ENCODE data around the gene ODC1. TPM values are rescaled to one million over a fixed set of nuclear protein-coding genes. Genes with fewer than 3 reads are reported as not detected.

Gene ODC1
- total and polyA plus RNA-seq, 2 donors (not counting 3 experiments of a cell fraction or from before 2014, with no cell fraction given), result 109 to 132 TPM

DNA sequence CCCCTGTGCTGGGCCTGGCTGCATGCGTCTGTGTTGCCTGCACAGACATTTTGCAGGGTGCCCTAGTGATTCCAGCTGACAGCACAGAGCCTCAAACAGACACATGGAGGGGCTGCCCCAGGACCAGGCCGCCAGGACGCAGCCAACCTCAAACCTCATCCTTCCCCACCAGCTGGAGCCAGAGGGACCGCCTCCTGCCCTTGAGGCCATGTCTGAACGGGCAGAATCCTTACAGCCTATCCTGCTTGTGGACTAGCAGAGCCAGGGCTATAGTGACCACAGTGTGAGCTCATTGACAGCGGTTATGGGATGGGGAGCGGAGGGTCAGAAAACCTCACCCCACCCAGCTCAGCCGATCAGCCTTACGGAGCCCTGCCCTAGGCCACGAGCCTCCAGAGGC lies 22.4 kb downstream of the ODC1 start:
- intact Hi-C loops (cut with micrococcal nuclease), result no loop called here
- POLR2A ChIA-PET, result no interaction called here
- Histone ChIP-seq H3K4me3 (replicated peaks in 1 of 3; ENCODE audit: insufficient read depth in 1 of 3, low read depth in 1 of 3, low read length in 3 of 3) (no peak overlapping the region), H3K27me3 (ENCODE audit: control insufficient read depth in 2 of 2, insufficient read depth in 2 of 2, low read length in 2 of 2) (no peaks in the 10 kb centered on the region), H4K20me1 (replicated peaks; ENCODE audit: control insufficient read depth, extremely low read depth, insufficient read depth, low read length) (no peaks in the 10 kb centered on the region), H3K9ac (replicated peaks; ENCODE audit: extremely low read depth, insufficient read depth, low read length) (no peak overlapping the region), H3K36me3 (ENCODE audit: control insufficient read depth in 2 of 2, extremely low read depth in 1 of 2, insufficient read depth in 2 of 2, low read length in 2 of 2) (peaks cover 0 to 9% of the 10 kb centered on the region in 2 experiments), H3K4me1 (ENCODE audit: control insufficient read depth, extremely low read depth, insufficient read depth, low read length) (no peaks in the 10 kb centered on the region), H2AFZ (ENCODE audit: low read depth, low read length) (no peak overlapping the region), H3K27ac (ENCODE audit: insufficient read depth, low read depth, low read length) (no peak overlapping the region), H3K9me3 (replicated peaks; ENCODE audit: control insufficient read depth, insufficient read depth, low read length) (no peaks in the 10 kb centered on the region), H3K79me2 (ENCODE audit: control insufficient read depth, insufficient read depth, low read length) (no peaks in the 10 kb centered on the region), H3K4me2 (ENCODE audit: insufficient read depth, low read length) (no peak overlapping the region), H3K9me1 (replicated peaks; ENCODE audit: control insufficient read depth, extremely low read depth, insufficient read depth, low read length) (no peaks in the 10 kb centered on the region)
- CTCF ChIA-PET, result interaction anchor here (3.0 kb wide), 1 partner anchor 353 kb away, joined by 9 read pairs; no protein-coding TSS in a partner anchor
- dilution Hi-C loops (cut with MboI; ENCODE audit: extremely low pct_ligation_motif_present, low sequenced_read_pairs), result no loop called here
- no TSS peak for BruUV-seq (replicated peaks)
- FAIRE-seq (no peak), DNase-seq (ENCODE audit: low read depth, low spot score) (no peak)
- TF ChIP-seq FOS (IDR thresholded peaks at IDR 0.05; ENCODE audit: borderline replicate concordance, insufficient read depth, low read length) (no peak), POLR2AphosphoS5 (IDR thresholded peaks at IDR 0.05; ENCODE audit: insufficient read depth, low read depth, low read length) (no peak), JUN (IDR thresholded peaks at IDR 0.05; ENCODE audit: borderline replicate concordance, insufficient read depth, insufficient read length, low read depth) (no peak), POLR2A (IDR thresholded peaks at IDR 0.05; ENCODE audit: low read depth, low read length) (no peak), MYC (IDR thresholded peaks at IDR 0.05; ENCODE audit: low read depth, low read length) (no peak), CTCF (IDR thresholded peaks at IDR 0.05; ENCODE audit: extremely low read depth in 1 of 2, insufficient read depth in 1 of 2, low read depth in 1 of 2, low read length in 2 of 2) (no peak), EZH2 (IDR thresholded peaks at IDR 0.05; ENCODE audit: borderline replicate concordance, low read depth, low read length, severe bottlenecking) (no peak), MAX (IDR thresholded peaks at IDR 0.05; ENCODE audit: insufficient read depth, insufficient read length) (no peak), GATA2 (IDR thresholded peaks at IDR 0.05; ENCODE audit: insufficient read depth, insufficient read length, low read depth, low read length) (no peak)
